ENCODE results near the gene ACBD7.
A peak's percentile ranks its signal among the peaks of the same experiment; 100 is the strongest.

The ACBD7 gene

DNA sequence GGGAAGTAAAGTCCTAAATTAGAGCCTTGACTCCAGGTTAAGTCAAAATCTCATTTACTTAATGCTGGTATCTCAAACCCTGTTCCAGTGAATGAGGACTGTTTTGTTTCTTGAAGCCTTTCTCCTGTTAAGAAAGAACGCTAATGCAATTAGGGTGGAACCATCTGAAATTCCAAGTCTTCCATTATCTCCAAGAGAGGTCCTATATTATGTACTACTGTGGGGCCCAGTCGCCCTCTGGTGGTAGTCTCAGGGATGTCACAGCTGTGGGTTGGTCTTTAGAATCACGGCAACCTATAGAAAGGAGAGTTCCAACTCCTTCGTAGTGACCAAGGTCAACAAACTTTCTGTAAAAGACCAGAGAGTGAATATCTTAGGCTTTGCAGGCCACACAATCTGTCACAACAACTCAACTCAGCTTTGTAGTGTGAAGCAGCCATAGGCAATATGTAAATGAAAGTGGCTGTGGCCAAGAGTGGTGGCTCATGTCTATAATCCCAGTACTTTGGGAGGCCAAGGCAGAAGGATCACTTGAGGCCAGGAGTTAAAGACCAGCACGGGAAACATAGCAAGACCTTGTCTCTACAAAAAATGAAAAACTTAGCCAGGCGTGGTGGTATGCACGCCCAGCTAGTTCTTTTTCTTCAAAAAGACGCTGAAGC lies 17.9 kb upstream of the ACBD7 start:
- peak; percentile 82 for TF ChIP-seq RAD21 (IDR thresholded peaks at IDR 0.05; ENCODE audit: low read depth)
- no peak for TF ChIP-seq TCF12 (IDR thresholded peaks at IDR 0.05; ENCODE audit: low read depth)

GRCh38 chr10:15103513-15103912 lies 14.9 kb upstream of the ACBD7 start:
- TF ChIP-seq EGR1 (IDR thresholded peaks at IDR 0.05): no peak
- TF ChIP-seq, protein P1, sequence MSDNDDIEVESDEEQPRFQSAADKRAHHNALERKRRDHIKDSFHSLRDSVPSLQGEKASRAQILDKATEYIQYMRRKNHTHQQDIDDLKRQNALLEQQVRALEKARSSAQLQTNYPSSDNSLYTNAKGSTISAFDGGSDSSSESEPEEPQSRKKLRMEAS (IDR thresholded peaks at IDR 0.05): no peak
- TF ChIP-seq TCF12 (IDR thresholded peaks at IDR 0.05; ENCODE audit: low read depth): no peak
- no peak for TF ChIP-seq ZBTB7A (IDR thresholded peaks at IDR 0.05; ENCODE audit: low read depth)
- TF ChIP-seq REST (IDR thresholded peaks at IDR 0.05; ENCODE audit: low read depth): no peak
- TF ChIP-seq YY1 (IDR thresholded peaks at IDR 0.05; ENCODE audit: low read depth): no peak
- no peak for TF ChIP-seq TAF1 (IDR thresholded peaks at IDR 0.05; ENCODE audit: low read depth)
- no peak for TF ChIP-seq TEAD4 (IDR thresholded peaks at IDR 0.05)
- TF ChIP-seq RAD21 (IDR thresholded peaks at IDR 0.05; ENCODE audit: low read depth): no peak
- no peak for TF ChIP-seq EP300 (IDR thresholded peaks at IDR 0.05; ENCODE audit: borderline replicate concordance)

GRCh38 chr10:15099886-15100285 lies 11.3 kb upstream of the ACBD7 start:
- TF ChIP-seq, protein P1 (IDR thresholded peaks at IDR 0.05): no peak
- TF ChIP-seq CEBPB (IDR thresholded peaks at IDR 0.05): no peak
- no peak for TF ChIP-seq RAD21 (IDR thresholded peaks at IDR 0.05; ENCODE audit: low read depth)
- TF ChIP-seq NFIC (IDR thresholded peaks at IDR 0.05): no peak
- no peak for TF ChIP-seq CREB1 (IDR thresholded peaks at IDR 0.05; ENCODE audit: low read depth)
- TF ChIP-seq TAF1 (IDR thresholded peaks at IDR 0.05; ENCODE audit: low read depth): no peak
- TF ChIP-seq EGR1 (IDR thresholded peaks at IDR 0.05): no peak
- TF ChIP-seq EP300 (IDR thresholded peaks at IDR 0.05; ENCODE audit: borderline replicate concordance): no peak
- no peak for TF ChIP-seq ZBTB7A (IDR thresholded peaks at IDR 0.05; ENCODE audit: low read depth)
- no peak for TF ChIP-seq TEAD4 (IDR thresholded peaks at IDR 0.05)
- no peak for TF ChIP-seq YY1 (IDR thresholded peaks at IDR 0.05; ENCODE audit: low read depth)
- no peak for TF ChIP-seq USF1 (IDR thresholded peaks at IDR 0.05)
- no peak for TF ChIP-seq TCF12 (IDR thresholded peaks at IDR 0.05; ENCODE audit: low read depth)
- no peak for TF ChIP-seq FOXM1 (IDR thresholded peaks at IDR 0.05; ENCODE audit: borderline replicate concordance, low read depth)
- TF ChIP-seq REST (IDR thresholded peaks at IDR 0.05; ENCODE audit: low read depth): no peak

DNA sequence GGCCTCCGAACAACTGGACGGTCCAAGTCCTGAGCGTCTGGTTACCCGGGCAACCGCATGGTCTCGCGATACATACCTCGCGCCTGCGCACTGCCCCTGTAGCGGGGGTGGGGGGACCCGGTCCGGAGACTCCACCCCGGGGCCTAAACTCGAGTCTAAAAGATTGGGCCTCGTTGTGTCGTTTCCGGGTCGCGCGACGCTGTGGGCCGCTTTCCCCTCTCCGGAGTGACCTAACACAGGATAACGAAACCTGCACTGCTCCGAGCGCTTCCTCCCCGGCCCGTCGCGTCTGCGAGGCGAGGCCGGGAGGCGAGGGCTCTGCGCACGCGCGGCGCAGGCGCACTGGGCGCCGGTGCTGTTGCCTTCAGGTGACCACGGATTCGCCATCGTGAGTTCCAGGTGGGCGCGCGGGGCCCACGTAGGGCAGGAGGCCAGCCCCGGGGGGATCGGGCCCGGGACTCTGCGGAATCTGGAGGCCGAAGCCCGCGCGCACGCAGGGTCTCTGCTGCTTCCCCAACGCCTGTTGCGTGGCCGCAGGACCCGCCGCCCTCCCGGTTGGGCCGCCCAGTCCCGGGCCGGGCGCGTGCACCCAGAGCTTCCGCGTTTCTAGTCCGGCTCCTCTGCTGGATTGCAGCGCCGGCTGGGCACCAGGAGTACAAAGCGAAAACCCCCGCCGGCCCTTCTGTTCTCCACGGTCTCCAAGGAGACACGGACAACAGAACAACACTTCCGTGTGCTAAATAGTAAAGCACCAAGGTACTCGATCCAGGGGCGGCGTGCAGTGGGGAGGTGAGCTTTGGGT lies 8.6 kb upstream of the ACBD7 start, which contains the start of gene RPP38:
Gene RPP38 (plus strand): TSS at position 345 of the 802 bp plus-strand sequence. CDS start 5,960 bp downstream, outside the sequence.
- TF ChIP-seq RAD21 (IDR thresholded peaks at IDR 0.05; ENCODE audit: low read depth) (no peak), ZBTB7A (IDR thresholded peaks at IDR 0.05; ENCODE audit: low read depth) (peak; percentile 70; the same call in 1 of the 2 replicates), YY1 (IDR thresholded peaks at IDR 0.05; ENCODE audit: low read depth) (peak; percentile 77; the same call in 1 of the 2 replicates), EGR1 (IDR thresholded peaks at IDR 0.05) (peak; percentile 88), CREB1 (IDR thresholded peaks at IDR 0.05; ENCODE audit: low read depth) (0 out of 2 replicates have a peak, but pooled peaks have one; percentile 34), NFIC (IDR thresholded peaks at IDR 0.05) (0 out of 2 replicates have a peak, but pooled peaks have one; percentile 8), REST (IDR thresholded peaks at IDR 0.05; ENCODE audit: low read depth) (no peak; the same call in 1 of the 2 replicates), USF1 (IDR thresholded peaks at IDR 0.05) (peak; percentile 74; the same call in 1 of the 2 replicates), TCF12 (IDR thresholded peaks at IDR 0.05; ENCODE audit: low read depth) (peak; percentile 61; the same call in 1 of the 2 replicates), FOXM1 (IDR thresholded peaks at IDR 0.05; ENCODE audit: borderline replicate concordance, low read depth) (0 out of 2 replicates have a peak, but pooled peaks have one; percentile 12), CEBPB (IDR thresholded peaks at IDR 0.05) (no peak), EP300 (IDR thresholded peaks at IDR 0.05; ENCODE audit: borderline replicate concordance) (no peak), TEAD4 (IDR thresholded peaks at IDR 0.05) (no peak), TAF1 (IDR thresholded peaks at IDR 0.05; ENCODE audit: low read depth) (peak; percentile 94)
- TF ChIP-seq, protein P1 (IDR thresholded peaks at IDR 0.05): peak; percentile 81
